WTC11 (cell line): ENCODE measurements around the gene NEUROD2. TPM values are rescaled to one million over a fixed set of nuclear protein-coding genes. Genes with fewer than 3 reads are reported as not detected.

Experiments
- ATAC-seq: fragments of 200-7000 bp; cut with Tn5 transposase; 2 replicates; pipeline ENCODE4 v1.10.0; 2021; ENCODE audit warnings: mild to moderate bottlenecking, moderate library complexity
- CTCF ChIA-PET: fragments of 300-600 bp; sonication (Branson Sonifier 250); formaldehyde crosslinking; loops from one replicate; lab custom pipeline; 2021; ENCODE audit warnings: antibody characterized with exemption; lab: Charles Lee
- POLR2A ChIA-PET: fragments of 350-600 bp; sonication (Branson Sonifier 250); formaldehyde crosslinking; loops from one replicate; lab custom pipeline; 2021; ENCODE audit warnings: antibody characterized with exemption; lab: Charles Lee
- DNase-seq: peaks from one replicate; pipeline ENCODE4 v3.0.0; 2021; ENCODE audit warnings: low spot score
- H3K27ac Mint-ChIP-seq: 2 replicates; pipeline ENCODE4 v1.8.0; 2021; ENCODE audit warnings: mixed read lengths
- H3K27me3 Mint-ChIP-seq: 2 replicates; pipeline ENCODE4 v1.8.0; 2021; ENCODE audit warnings: low read depth, mild to moderate bottlenecking, moderate library complexity, mixed read lengths
- H3K36me3 Mint-ChIP-seq: 2 replicates; pipeline ENCODE4 v1.8.0; 2021; ENCODE audit warnings: mixed read lengths
- H3K4me1 Mint-ChIP-seq: 2 replicates; pipeline ENCODE4 v1.8.0; 2022; ENCODE audit warnings: mixed read lengths
- H3K4me3 Mint-ChIP-seq: 2 replicates; pipeline ENCODE4 v1.8.0; 2021; ENCODE audit warnings: mild to moderate bottlenecking, moderate library complexity, mixed read lengths
- H3K9me3 Mint-ChIP-seq: 2 replicates; pipeline ENCODE4 v1.8.0; 2021; ENCODE audit warnings: mixed read lengths
- ATF2 ChIP-seq: sonication (generic); formaldehyde crosslinking; IDR thresholded peaks from 2 replicates; pipeline ENCODE4 v1.8.1; 2022; ENCODE audit warnings: low read depth, missing genetic modification reagents, borderline replicate concordance
- E2F1 ChIP-seq: sonication (generic); formaldehyde crosslinking; IDR thresholded peaks from 2 replicates; pipeline ENCODE4 v1.8.0; 2022; ENCODE audit warnings: mild to moderate bottlenecking, missing genetic modification reagents
- E2F4 ChIP-seq: sonication (generic); formaldehyde crosslinking; IDR thresholded peaks from 2 replicates; pipeline ENCODE4 v1.8.1; 2022; ENCODE audit warnings: low read depth, mild to moderate bottlenecking, moderate library complexity, missing genetic modification reagents, borderline replicate concordance
- ELF4 ChIP-seq: sonication (generic); formaldehyde crosslinking; IDR thresholded peaks from 2 replicates; pipeline ENCODE4 v1.8.1; 2022; ENCODE audit warnings: low read depth, mild to moderate bottlenecking, moderate library complexity, missing genetic modification reagents
- ESRRA ChIP-seq: sonication (generic); formaldehyde crosslinking; IDR thresholded peaks from 2 replicates; pipeline ENCODE4 v1.8.1; 2022; ENCODE audit warnings: mild to moderate bottlenecking, missing genetic modification reagents, borderline replicate concordance
- GTF2I ChIP-seq: fragments of 250-450 bp; sonication (Bioruptor Pico); conservative IDR thresholded peaks from 2 replicates; pipeline ENCODE4 v1.4.0; 2021; ENCODE audit warnings: mild to moderate bottlenecking
- HMGA2 ChIP-seq: fragments of 250-450 bp; sonication (Bioruptor Pico); IDR thresholded peaks from 2 replicates; pipeline ENCODE4 v1.4.0; 2021; ENCODE audit warnings: mild to moderate bottlenecking, moderate library complexity
- HMGXB4 ChIP-seq: sonication (generic); formaldehyde crosslinking; IDR thresholded peaks from 2 replicates; pipeline ENCODE4 v1.8.1; 2023; ENCODE audit warnings: mild to moderate bottlenecking, moderate library complexity, missing genetic modification reagents
- IRF2 ChIP-seq: sonication (generic); formaldehyde crosslinking; IDR thresholded peaks from 2 replicates; pipeline ENCODE4 v1.8.0; 2022; ENCODE audit warnings: low read depth, missing genetic modification reagents, borderline replicate concordance
- MXD4 ChIP-seq: fragments of 250-450 bp; sonication (Bioruptor Pico); IDR thresholded peaks from 2 replicates; pipeline ENCODE4 v1.8.0; 2021; ENCODE audit warnings: mild to moderate bottlenecking, moderate library complexity, borderline replicate concordance
- NFE2L1 ChIP-seq: sonication (generic); formaldehyde crosslinking; IDR thresholded peaks from 2 replicates; pipeline ENCODE4 v1.8.1; 2023; ENCODE audit warnings: missing genetic modification reagents
- NFYB ChIP-seq: sonication (generic); formaldehyde crosslinking; conservative IDR thresholded peaks from 2 replicates; pipeline ENCODE4 v1.8.0; 2022; ENCODE audit warnings: low read depth, missing genetic modification reagents
- NR1H2 ChIP-seq: sonication (generic); formaldehyde crosslinking; IDR thresholded peaks from 2 replicates; pipeline ENCODE4 v1.9.0; 2021; ENCODE audit warnings: mild to moderate bottlenecking, moderate library complexity, missing genetic modification reagents
- PREB ChIP-seq: sonication (generic); formaldehyde crosslinking; IDR thresholded peaks from 2 replicates; pipeline ENCODE4 v1.8.1; 2022; ENCODE audit warnings: mild to moderate bottlenecking, missing genetic modification reagents, moderate library complexity, borderline replicate concordance
- SP1 ChIP-seq: sonication (generic); formaldehyde crosslinking; conservative IDR thresholded peaks from 2 replicates; pipeline ENCODE4 v1.8.1; 2022; ENCODE audit warnings: missing genetic modification reagents
- TCF7 ChIP-seq: sonication (generic); formaldehyde crosslinking; IDR thresholded peaks from 2 replicates; pipeline ENCODE4 v1.8.0; 2022; ENCODE audit warnings: mild to moderate bottlenecking, low read depth, missing genetic modification reagents, moderate library complexity
- USF2 ChIP-seq: sonication (generic); formaldehyde crosslinking; IDR thresholded peaks from 2 replicates; pipeline ENCODE4 v1.8.1; 2023; ENCODE audit warnings: mild to moderate bottlenecking, missing genetic modification reagents, moderate library complexity
- ZBTB21 ChIP-seq: sonication (generic); formaldehyde crosslinking; IDR thresholded peaks from 2 replicates; pipeline ENCODE4 v1.8.1; 2023; ENCODE audit warnings: mild to moderate bottlenecking, missing genetic modification reagents, borderline replicate concordance
- ZNF416 ChIP-seq: fragments of 250-450 bp; sonication (Bioruptor Pico); IDR thresholded peaks from 2 replicates; pipeline ENCODE4 v1.9.0; 2021; ENCODE audit warnings: mild to moderate bottlenecking, inconsistent platforms
- ZNF425 ChIP-seq: fragments of 250-450 bp; sonication (Bioruptor Pico); conservative IDR thresholded peaks from 2 replicates; pipeline ENCODE4 v1.9.0; 2021; ENCODE audit warnings: mild to moderate bottlenecking
- total RNA-seq: library from RNA; stranded (reverse); gene quantifications from 3 replicates; pipeline ENCODE4 v1.2.3, GENCODE V29; 2021

Gene NEUROD2
- total RNA-seq, 1 experiment from 2014 or later, result not detected

GRCh38 chr17:39579318-39580081 lies 28.2 kb downstream of the NEUROD2 start:
- peaks cover 37% of the 10 kb centered on the region for H3K4me1 Mint-ChIP-seq
- CTCF ChIA-PET, result interaction anchor here (0.7 to 5.3 kb wide), 13 partner anchors 13 to 343 kb away, joined by 3 to 116 read pairs (median 5); no protein-coding TSS in a partner anchor
- ATAC-seq, result peak; percentile 91

GRCh38 chr17:39578272-39578671 lies 29.4 kb downstream of the NEUROD2 start:
- Mint-ChIP-seq H3K27ac (no peak overlapping the region), H3K4me1 (peaks cover 42% of the 10 kb centered on the region), H3K27me3 (peaks cover 11% of the 10 kb centered on the region), H3K36me3 (no peaks in the 10 kb centered on the region), H3K9me3 (no peaks in the 10 kb centered on the region), H3K4me3 (no peak overlapping the region)
- no peak for ATAC-seq
- no peak for DNase-seq
- ChIA-PET CTCF (interaction anchor here (0.6 to 5.3 kb wide), 14 partner anchors 11 to 342 kb away, joined by 3 to 116 read pairs (median 5); partner anchors contain the start of gene MED1), POLR2A (no interaction called here)
- TF ChIP-seq TCF7 (CRISPR knock-in tag) (no peak), HMGA2 (CRISPR knock-in tag) (no peak), IRF2 (CRISPR knock-in tag) (no peak), ESRRA (CRISPR knock-in tag) (no peak), HMGXB4 (no peak), E2F4 (CRISPR knock-in tag) (no peak), ZNF416 (CRISPR knock-in tag) (no peak), NFE2L1 (CRISPR knock-in tag) (no peak), NR1H2 (no peak), ELF4 (CRISPR knock-in tag) (no peak), ZNF425 (CRISPR knock-in tag) (no peak), USF2 (CRISPR knock-in tag) (no peak), PREB (CRISPR knock-in tag) (no peak), MXD4 (CRISPR knock-in tag) (no peak)

More at GRCh38 chr17:39579318-39580081, 28.2 kb downstream of the NEUROD2 start:
- Mint-ChIP-seq H3K9me3 (no peaks in the 10 kb centered on the region), H3K36me3 (no peaks in the 10 kb centered on the region), H3K27me3 (peaks cover 14% of the 10 kb centered on the region), H3K27ac (peak overlapping the region; percentile 46; the same call in 1 of the 2 replicates), H3K4me3 (peak overlapping the region; percentile 29)
- peak; percentile 69 for DNase-seq
- POLR2A ChIA-PET, result interaction anchor here (0.6 kb wide), 1 partner anchor 19 kb away, joined by 4 read pairs; no protein-coding TSS in a partner anchor
- no peak for TF ChIP-seq E2F1 (CRISPR knock-in tag)
- no peak for TF ChIP-seq NFYB (CRISPR knock-in tag)
- TF ChIP-seq SP1 (CRISPR knock-in tag), result peak; percentile 71
- no peak for TF ChIP-seq ATF2
- TF ChIP-seq ZBTB21 (CRISPR knock-in tag), result 0 out of 2 replicates have a peak, but pooled peaks have one; percentile 34
- no peak for TF ChIP-seq NR1H2
- TF ChIP-seq GTF2I (CRISPR knock-in tag), result no peak
